Chondrocyte (in vitro differentiated cells): Measurements from ENCODE around the gene ME2. TPM values are rescaled to one million over a fixed set of nuclear protein-coding genes. Genes with fewer than 3 reads are reported as not detected.
"Not testable (repeated sequence)": the region's sequence is repeated elsewhere in the genome, so short reads cannot be mapped to it uniquely, and the experiment has no call there.

ENCODE experiments used
- DNase-seq: peaks from one replicate; pipeline ENCODE4 v3.0.0; 2021; ENCODE audit warnings: mixed read lengths, low spot score
- H3K27ac Mint-ChIP-seq: one replicate; pipeline ENCODE4 v1.8.0; 2021; ENCODE audit warnings: mild to moderate bottlenecking, moderate library complexity, mixed read lengths; ENCODE audit not compliant: unreplicated experiment
- H3K27me3 Mint-ChIP-seq: 2 replicates; pipeline ENCODE4 v1.8.0; 2021; ENCODE audit warnings: low read depth, mixed read lengths
- H3K36me3 Mint-ChIP-seq: 2 replicates; pipeline ENCODE4 v1.8.0; 2021; ENCODE audit warnings: low read depth, mixed read lengths
- H3K4me1 Mint-ChIP-seq: 2 replicates; pipeline ENCODE4 v1.8.0; 2021; ENCODE audit warnings: low read depth, mild to moderate bottlenecking, mixed read lengths
- H3K4me3 Mint-ChIP-seq: one replicate; pipeline ENCODE4 v1.8.0; 2021; ENCODE audit warnings: mild to moderate bottlenecking, moderate library complexity, mixed read lengths; ENCODE audit not compliant: unreplicated experiment
- H3K9me3 Mint-ChIP-seq: 2 replicates; pipeline ENCODE4 v1.8.0; 2021; ENCODE audit warnings: low read depth, mixed read lengths
- total RNA-seq: library from RNA; stranded (reverse); gene quantifications from 3 replicates; pipeline ENCODE4 v1.2.1, GENCODE V29; 2021
- TF ChIP-seq, protein P1 (sequence below): fragments of 200-600 bp; sonication (generic); IDR thresholded peaks from 2 replicates; pipeline ENCODE4 v1.5.0; 2021; ENCODE audit warnings: antibody characterized with exemption, mild to moderate bottlenecking, moderate library complexity

The ME2 gene
- total RNA-seq, 1 donor from 2014 or later = 29.9 TPM

DNA sequence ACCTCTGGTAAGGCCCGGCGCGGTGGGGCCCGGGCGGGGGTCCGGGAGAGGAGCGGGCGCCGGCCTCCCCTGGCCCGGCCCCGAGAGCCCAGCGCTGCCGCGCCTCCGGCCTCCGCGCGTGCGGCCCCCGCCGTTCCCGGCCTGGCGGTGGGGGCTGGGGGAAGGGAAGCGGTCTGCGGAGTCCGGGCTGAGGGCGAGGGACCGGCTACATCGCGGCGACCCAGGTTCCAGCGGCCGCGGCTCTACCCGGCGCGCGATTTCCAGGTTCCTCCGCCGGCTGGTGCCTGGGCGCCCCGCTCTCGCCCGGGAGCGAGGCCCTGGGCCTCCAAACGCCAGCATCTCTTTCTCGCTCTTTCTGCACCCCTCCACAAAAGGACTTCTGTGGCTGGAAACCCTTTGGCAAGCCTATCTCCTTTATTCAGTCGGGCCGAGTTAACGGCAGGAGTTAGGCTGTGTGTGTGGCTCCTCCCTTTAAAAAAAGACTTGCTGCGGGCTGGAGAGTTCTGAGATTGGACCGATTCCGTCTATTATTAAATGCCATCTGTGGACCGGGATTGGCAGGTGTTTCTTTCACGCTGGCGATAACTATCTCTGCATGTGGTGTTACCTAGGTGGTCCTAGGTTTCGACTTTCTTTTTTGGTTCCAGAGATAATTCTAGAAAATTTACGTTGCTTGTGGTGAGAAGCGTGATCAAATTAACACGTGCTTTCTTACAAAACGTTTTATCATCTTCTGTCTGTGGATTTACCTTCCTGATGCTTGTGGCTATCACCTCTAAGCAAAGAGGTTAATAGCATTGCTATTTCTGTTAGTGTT lies 592 bp downstream of the ME2 start:
- no peaks in the 10 kb centered on the region for H3K36me3 Mint-ChIP-seq
- TF ChIP-seq, protein P1, sequence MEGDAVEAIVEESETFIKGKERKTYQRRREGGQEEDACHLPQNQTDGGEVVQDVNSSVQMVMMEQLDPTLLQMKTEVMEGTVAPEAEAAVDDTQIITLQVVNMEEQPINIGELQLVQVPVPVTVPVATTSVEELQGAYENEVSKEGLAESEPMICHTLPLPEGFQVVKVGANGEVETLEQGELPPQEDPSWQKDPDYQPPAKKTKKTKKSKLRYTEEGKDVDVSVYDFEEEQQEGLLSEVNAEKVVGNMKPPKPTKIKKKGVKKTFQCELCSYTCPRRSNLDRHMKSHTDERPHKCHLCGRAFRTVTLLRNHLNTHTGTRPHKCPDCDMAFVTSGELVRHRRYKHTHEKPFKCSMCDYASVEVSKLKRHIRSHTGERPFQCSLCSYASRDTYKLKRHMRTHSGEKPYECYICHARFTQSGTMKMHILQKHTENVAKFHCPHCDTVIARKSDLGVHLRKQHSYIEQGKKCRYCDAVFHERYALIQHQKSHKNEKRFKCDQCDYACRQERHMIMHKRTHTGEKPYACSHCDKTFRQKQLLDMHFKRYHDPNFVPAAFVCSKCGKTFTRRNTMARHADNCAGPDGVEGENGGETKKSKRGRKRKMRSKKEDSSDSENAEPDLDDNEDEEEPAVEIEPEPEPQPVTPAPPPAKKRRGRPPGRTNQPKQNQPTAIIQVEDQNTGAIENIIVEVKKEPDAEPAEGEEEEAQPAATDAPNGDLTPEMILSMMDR = no peak
- H3K4me3 Mint-ChIP-seq = peak overlapping the region; percentile 95
- H3K27ac Mint-ChIP-seq = peak overlapping the region; percentile 97
- DNase-seq = no peak
- no peaks in the 10 kb centered on the region for H3K9me3 Mint-ChIP-seq
- no peaks in the 10 kb centered on the region for H3K27me3 Mint-ChIP-seq
- peaks cover 15% of the 10 kb centered on the region for H3K4me1 Mint-ChIP-seq

DNA sequence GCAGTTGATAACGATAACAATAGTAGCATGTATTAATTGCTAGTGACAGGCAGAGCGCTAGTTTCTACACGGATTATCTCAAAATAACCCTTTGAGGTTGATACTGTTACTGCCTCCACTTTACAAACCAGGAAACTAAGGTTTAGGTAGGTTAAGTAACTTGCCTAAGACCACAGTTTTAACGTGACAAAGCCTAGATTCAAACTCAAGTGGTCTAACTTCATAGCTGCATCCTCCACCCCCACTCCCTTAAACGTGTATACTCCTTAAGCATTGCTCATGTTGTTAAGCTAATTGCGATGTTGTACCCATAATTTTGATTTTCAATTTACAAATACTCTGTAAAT lies 1.2 kb downstream of the ME2 start:
- Mint-ChIP-seq H3K27ac (peak overlapping the region; percentile 97), H3K4me3 (peak overlapping the region; percentile 83), H3K9me3 (no peaks in the 10 kb centered on the region), H3K36me3 (no peaks in the 10 kb centered on the region), H3K4me1 (peaks cover 15% of the 10 kb centered on the region), H3K27me3 (no peaks in the 10 kb centered on the region)
- TF ChIP-seq, protein P1 = no peak
- DNase-seq = no peak

DNA sequence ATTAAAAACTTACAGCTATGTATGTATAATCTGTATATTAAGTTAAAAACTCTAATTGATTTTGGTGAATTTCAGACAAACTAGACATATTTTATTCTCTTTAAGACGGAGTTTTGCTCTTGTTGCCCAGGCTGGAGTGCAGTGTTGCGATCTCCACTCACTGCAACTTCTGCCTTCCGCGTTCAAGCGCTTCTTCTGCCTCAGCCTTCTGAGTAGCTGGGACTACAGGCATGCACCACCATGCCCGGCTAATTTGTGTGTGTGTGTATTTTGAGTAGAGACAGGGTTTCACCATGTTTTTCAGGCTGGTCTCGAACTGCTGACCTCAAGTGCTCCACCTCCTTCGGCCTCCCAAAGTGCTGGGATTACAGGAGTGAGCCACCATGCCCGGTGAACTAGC lies 2.0 kb downstream of the ME2 start:
- H3K36me3 Mint-ChIP-seq, H3K9me3 Mint-ChIP-seq, H3K27me3 Mint-ChIP-seq, H3K4me3 Mint-ChIP-seq, DNase-seq, H3K27ac Mint-ChIP-seq: not testable (repeated sequence)
- H3K4me1 Mint-ChIP-seq = peaks cover 15% of the 10 kb centered on the region

DNA sequence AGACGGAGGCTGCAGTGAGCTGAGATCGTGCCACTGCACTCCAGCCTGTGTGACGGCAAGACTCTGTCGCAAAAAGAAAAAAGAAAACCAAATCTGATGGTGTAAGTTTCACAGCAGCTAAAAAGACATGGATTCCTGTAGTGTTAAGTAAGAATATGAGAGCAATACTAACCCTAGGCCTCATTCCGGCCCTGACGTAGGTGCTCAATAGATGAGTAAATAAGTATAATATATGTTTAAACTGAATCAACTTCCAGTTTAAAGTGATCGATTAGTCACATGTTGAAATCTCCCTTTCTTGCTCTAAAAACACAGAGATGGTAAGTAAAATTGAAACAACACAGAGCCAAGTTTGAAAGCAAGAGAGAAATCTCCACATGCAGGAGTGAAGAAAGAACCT lies 8.0 kb downstream of the ME2 start:
- Mint-ChIP-seq H3K27ac (no peak overlapping the region), H3K4me1 (peaks cover 4% of the 10 kb centered on the region), H3K36me3 (no peaks in the 10 kb centered on the region), H3K9me3 (no peaks in the 10 kb centered on the region), H3K4me3 (no peak overlapping the region), H3K27me3 (no peaks in the 10 kb centered on the region)
- TF ChIP-seq, protein P1 = no peak
- no peak for DNase-seq

DNA sequence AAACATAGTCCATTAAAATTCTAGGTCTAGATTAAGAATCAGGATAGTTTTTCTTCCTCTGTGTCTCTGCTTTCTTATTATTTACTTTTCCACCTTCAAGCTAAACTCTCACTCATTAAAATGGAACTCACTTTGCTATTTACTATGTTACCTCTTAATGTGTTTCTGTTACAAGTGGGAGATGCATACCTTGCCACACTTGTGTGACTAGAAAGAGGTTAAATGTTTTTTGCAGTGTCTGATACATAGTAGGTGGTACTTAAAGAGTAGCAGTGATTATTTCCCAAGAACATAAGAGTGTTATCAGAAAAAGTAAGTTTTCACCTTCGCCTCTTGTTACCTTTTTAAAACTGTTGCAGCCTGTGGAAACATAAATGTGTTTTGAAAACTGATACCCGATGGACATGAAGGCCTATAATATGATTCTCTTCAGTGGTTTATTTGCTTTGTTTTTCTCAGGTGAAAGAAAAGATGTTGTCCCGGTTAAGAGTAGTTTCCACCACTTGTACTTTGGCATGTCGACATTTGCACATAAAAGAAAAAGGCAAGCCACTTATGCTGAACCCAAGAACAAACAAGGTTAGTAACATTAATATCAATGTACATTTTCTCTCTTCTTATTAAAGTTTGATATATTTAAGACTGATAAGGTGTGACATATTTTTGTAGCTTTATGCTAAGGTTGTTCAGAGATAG lies 16.6 kb downstream of the ME2 start:
- Mint-ChIP-seq H3K27ac (no peak overlapping the region), H3K4me3 (no peak overlapping the region), H3K9me3 (no peaks in the 10 kb centered on the region), H3K4me1 (peaks cover 16% of the 10 kb centered on the region), H3K36me3 (peaks cover 9% of the 10 kb centered on the region), H3K27me3 (no peaks in the 10 kb centered on the region)
- no peak for DNase-seq
- TF ChIP-seq, protein P1 = no peak
